GM18909 (cell line): Measurements from ENCODE around the gene P2RY8.

Source experiments
- ATAC-seq: cut with Tn5 transposase; IDR thresholded peaks from one replicate; pipeline ENCODE4 v1.9.1; 2021; ENCODE audit warnings: mild to moderate bottlenecking; ENCODE audit not compliant: unreplicated experiment, poor library complexity

The P2RY8 gene

DNA sequence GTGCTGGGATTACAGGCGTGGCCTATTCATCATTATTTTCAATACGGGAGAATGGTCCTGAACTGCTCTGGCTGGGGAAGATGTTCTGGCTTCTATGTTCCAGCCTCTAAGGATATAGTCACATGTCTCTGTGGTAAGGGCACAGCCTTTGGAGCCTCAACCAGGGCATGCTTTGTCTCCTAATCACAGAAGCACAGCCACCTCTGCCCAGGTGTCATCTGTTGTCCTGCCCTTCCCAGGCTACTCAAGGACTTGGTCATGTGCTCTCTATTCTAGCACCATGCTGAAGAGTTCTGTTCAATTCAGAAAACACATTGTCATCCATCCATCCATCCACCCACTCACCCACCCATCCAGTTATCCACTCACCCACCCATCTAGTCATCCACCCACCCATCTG is 113.8 kb downstream of the P2RY8 start:
- no peak for ATAC-seq

DNA sequence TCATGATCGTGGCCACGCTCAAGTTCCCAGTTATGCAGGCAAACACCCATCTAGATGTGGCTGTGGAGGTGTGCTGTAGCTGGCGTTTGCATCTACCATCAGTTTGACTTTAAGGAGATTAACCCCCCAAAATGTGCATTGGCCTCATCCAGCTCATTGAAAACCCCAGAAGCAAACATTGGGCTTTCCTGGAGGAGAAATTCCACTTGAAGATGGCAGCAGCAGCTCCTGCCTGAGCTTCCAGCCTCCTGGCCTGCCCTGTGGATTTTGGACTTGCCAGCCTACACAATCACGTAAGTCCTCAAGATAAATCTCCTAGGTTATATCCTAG is 114.9 kb downstream of the P2RY8 start:
- ATAC-seq: no peak

DNA sequence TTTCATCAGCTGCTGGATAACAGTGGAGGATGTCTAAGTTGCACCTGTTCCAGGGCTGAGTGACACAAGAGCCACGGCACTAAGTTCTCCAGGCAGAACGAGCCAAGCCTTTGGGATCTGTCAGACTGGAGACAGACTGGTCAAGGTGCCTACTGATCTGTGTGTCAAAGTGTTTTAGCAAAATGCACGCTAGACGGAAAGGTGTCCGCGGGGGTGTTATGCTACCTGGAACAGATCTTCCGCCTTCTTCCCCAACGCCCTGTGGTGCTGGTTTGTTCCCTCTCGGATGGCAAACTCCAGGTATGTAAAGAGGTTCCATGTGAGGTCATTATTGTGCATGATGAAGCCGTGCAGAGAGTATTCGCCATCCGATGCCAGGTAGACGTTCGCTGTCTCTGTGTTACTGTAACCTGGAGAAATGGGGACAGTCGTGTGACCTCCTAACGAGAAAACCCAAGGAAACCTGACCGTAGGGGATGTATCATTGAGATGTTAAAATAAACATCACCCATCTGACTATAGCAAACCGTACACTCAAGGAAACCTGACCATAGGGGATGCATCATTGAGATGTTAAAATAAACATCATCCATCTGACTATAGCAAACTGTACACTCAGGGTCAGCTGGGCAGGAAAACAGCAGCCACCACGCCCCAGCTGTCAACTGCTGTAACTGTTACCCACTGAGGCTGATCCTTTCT is 115.4 kb downstream of the P2RY8 start:
- no peak for ATAC-seq

- no peak for ATAC-seq
These were observed 116.6 kb downstream of the P2RY8 start for GRCh38 chrX:1420371-1420770.

DNA sequence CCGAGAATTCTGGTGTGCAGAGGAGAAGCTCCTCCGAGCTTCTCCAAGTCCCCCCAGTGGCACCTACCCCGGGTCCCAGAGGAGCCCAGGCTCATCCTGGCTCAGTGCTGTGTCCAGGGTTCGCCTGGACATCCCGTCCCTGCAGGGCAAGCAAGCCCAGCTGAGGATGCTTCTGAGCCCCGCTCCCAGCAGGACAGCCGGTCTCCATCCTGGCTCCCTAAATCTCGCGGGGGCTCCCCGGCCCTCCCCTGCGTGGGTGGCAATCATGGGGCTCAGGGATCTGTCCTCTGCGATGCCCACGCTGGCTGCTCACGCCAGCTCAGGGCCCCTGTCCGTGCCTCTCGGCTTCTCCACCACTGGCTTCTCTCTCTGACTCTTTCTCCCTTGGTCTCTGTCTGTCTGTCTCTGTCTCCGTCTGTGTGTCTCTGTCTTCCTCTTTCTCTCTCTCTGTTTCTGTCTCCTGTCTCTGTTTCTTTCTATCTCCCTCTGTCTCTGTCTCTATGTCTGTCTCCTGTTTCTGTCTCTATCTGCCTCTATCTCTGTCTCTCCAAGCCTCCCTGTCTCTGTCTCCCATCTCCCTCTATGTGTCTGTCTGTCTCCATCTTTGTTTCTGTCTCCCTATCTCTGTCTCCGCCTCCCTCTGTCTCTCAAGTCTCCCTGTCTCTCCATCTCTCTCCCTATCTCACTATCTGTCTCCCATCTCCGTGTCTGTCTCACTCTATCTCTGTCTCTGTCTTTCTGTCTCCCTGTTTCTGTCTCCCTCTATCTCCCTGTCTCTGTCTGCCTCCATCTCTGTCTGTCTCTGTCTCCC is 117.2 kb downstream of the P2RY8 start:
- ATAC-seq: no peak

DNA sequence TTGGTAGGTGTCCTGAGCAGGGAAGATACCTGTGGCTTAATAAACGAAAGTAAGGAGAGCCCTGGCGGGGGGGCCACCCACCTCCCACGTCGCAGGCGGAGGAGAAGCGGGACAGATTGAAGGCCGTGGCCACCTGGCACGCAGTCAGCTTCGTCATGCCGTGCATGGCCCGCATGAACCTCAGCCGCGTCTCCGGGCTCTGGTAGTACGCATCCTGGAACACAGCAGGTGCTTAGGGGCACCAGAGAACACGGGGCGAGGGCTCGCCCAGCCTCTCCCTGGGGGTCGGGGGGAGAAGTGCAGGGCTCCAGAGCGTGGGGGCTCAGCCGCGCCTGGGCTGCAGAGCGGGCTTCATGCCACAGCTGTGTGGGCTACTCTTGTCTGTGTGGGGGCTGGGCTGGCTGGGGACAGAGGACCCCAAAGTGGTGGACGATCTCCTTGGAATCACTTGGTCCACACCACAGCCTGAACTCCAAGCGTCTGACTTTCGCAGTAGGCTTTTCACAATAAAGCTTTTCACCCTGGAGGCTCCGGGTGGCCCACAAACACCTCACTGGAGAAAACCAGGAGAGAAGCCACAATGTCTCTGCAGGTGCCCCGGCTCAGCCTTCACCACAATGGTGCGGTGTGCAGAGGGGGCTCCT is 118.0 kb downstream of the P2RY8 start:
- no peak for ATAC-seq

DNA sequence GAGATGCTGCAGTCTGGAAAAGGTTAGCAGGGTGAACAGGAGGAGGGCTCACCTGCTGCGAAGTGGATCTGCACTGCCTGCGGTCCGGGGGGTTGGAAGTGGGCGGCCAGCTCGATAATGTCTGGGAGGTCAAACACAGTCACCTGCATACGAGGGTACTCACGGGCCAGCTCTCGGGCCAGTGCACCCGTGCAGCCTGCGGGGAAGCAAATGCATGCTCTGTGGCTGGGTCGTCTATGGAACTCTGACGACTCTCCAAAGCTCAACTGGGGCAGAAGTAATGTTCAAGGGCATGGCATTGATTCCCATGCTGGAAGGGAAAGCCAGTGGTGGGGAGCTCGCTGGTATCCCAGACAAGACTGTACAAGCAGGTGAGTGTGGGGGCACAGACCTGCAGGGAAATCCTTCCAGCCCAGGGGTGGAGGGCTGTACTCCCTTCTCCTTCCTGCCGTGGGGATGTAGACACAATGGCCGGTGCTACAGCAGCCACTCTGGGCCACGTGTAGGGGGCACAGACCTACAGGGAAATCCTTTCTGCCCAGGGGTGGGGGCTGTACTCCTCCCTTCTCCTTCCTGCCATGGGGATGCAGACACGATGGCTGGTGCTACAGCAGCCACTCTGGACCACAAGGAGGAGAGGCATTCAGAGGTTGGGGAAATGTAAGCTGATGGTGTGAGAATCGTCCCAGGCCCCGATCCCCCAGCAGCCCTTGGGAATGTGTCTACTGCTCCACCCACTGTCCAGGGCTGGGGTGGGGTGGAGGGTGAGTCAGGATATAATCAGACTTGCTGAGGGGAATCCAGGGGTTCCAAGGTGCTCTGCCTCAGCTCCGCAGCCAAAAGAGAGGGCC is 118.8 kb downstream of the P2RY8 start:
- no peak for ATAC-seq

DNA sequence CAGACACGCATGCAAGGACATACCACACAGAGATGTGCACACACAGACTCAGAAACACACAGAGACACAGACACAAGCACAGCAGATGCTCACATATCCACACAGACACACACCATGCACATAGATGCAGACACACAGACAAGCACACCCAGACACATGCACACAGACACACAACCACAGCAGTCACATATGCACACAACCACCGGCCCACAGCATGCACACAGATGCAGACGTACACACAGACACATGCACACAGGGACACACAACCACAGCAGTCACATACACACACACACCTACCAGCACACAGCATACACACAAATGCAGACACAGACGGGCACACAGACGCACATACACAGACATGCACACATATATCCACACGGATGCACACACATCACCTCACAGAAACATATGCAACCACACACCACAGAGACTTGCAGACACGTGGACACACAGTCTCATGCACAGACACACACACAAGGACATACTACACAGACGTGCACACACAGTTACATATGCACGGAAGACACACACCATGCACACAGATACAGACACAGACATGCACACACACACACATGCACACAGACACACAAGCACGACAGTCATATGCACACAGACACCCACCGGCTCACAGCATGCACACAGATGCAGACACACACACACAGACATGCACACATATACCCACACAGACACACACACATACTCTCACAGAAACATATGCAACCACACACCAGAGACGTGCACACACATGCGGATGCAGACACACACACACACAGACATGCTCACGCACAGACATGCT is 119.8 kb downstream of the P2RY8 start:
- no peak for ATAC-seq

DNA sequence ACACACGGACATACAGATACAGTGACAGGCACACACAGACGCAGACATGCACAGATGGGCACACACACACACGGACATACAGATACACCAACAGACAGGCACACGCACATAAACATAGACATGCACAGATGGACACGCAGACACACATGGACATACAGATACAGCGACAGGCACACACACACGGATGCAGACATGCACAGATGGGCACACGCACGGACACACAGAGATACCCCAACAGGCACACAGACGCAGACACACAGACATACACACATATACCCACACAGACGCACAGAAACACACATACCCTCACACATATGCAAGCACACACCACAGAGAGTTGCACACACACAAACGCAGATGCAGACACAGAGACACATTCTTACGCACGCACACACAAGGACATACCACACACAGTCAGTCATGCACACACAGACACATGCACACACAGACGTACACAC is 120.6 kb downstream of the P2RY8 start:
- ATAC-seq: no peak
